GM13977 (cell line): Measurements from ENCODE around the gene HNRNPC.
"Not testable (repeated sequence)": the region's sequence is repeated elsewhere in the genome, so short reads cannot be mapped to it uniquely, and the experiment has no call there.

Experiments used
- DNase-seq: peaks from one replicate; pipeline ENCODE4 v3.0.0; 2012; ENCODE audit warnings: low spot score
- in situ Hi-C: fragments of 300-500 bp; cut with MboI; formaldehyde crosslinking; loops from one replicate; pipeline ENCODE4 v1.12.0; 2022; ENCODE audit warnings: low sequenced_read_pairs, low pct_unique_long_range_greater_than_20kb, mixed read lengths, inconsistent platforms; ENCODE audit not compliant: unreplicated experiment
- TF ChIP-seq, protein P1 (sequence below): IDR thresholded peaks from 2 replicates; pipeline ENCODE4 v1.5.1; 2012; ENCODE audit warnings: mild to moderate bottlenecking, control low read depth; ENCODE audit not compliant: insufficient read depth; ENCODE audit errors: extremely low read depth, missing control alignments

The HNRNPC gene

DNA sequence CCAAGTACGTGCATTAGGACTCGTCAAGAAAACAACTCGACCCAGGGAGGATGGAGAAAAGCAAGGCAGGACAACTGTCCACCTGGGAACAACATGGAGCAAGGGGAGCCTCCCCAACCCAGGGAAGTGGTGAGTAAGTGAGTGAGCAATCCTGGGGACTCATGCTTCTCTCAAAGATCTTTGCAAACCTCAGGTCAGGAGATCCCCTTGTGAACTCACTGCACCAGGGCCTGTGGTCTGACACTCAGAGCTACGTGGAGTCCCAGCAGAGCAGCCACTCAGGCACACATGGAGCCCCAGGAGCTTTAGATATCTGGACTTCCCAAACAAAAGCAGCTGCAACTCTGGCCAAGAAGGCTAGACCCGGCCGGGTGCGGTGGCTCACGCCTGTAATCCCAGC is 101.2 kb downstream of the HNRNPC start:
- DNase-seq, result no peak
- in situ Hi-C loops, result no loop called here
- TF ChIP-seq, protein P1, sequence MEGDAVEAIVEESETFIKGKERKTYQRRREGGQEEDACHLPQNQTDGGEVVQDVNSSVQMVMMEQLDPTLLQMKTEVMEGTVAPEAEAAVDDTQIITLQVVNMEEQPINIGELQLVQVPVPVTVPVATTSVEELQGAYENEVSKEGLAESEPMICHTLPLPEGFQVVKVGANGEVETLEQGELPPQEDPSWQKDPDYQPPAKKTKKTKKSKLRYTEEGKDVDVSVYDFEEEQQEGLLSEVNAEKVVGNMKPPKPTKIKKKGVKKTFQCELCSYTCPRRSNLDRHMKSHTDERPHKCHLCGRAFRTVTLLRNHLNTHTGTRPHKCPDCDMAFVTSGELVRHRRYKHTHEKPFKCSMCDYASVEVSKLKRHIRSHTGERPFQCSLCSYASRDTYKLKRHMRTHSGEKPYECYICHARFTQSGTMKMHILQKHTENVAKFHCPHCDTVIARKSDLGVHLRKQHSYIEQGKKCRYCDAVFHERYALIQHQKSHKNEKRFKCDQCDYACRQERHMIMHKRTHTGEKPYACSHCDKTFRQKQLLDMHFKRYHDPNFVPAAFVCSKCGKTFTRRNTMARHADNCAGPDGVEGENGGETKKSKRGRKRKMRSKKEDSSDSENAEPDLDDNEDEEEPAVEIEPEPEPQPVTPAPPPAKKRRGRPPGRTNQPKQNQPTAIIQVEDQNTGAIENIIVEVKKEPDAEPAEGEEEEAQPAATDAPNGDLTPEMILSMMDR, result no peak

DNA sequence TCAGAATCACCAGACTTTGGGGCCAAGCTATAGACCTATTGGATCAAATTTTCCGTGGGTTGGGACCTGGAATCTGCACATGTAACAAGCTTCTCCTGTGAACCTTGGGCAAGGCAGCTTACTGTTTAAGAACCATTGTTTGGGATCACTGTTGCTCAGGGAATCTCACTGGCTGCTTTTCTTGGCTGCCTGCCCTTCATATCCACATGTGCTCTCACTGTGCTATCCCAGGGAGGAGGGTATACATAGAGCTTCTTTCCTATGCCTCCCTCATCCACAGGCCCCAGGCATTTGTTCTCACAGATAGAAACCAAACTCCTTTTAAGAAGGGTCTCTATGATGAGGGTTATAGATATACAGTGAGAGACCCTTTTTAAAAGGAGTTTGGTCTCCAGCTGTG is 103.6 kb downstream of the HNRNPC start:
- in situ Hi-C loops, DNase-seq: not testable (repeated sequence)

DNA sequence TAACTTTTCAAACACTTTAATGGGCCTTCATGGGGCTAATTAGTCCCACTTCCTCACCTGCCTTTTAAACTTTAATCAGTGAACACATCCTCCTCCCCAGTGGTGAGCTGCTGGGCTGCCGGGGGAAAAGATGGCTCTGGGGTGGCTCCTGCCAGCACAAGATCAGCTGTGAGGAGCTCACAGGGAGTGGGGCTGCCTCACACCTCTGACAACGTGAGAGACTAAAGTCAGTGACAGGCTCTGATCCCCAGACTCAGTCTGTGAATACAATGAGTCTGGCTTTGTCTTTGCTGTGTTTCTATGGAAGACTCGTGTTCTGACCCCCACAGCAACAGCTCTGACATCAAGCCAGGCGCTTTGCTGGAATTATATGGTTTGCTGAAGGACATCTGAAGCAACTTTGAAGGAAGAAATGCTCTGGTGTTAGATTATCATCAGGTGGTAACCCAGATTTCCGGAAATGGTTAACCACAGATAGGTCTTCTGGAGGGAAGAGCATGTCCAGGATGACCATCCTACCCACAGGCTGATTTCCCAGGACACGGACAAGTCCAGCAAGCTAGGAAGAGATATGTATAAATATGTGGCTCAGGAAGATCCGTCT is 104.1 kb downstream of the HNRNPC start:
- DNase-seq, in situ Hi-C loops: not testable (repeated sequence)

DNA sequence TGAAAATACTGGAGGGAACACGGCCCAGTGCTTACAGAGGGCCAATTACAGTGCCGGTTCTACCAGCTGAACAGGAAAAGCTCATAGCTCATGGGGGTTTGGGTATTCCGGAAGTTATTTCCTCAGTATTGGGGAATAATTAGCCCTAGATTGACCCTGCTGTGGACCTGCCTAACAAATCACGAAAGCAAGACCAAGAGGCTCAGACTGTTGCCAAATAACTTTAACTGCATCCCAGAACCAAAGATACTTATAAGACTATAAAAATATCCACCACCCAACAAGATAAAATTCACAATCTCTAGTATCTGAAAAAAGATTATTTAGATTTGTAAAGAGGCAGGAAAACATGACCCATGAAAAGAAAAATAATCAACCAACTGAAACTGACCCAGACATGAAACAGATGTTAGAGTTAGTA is 105.4 kb downstream of the HNRNPC start:
- TF ChIP-seq, protein P1, result no peak
- DNase-seq, result no peak
- in situ Hi-C loops, result no loop called here

DNA sequence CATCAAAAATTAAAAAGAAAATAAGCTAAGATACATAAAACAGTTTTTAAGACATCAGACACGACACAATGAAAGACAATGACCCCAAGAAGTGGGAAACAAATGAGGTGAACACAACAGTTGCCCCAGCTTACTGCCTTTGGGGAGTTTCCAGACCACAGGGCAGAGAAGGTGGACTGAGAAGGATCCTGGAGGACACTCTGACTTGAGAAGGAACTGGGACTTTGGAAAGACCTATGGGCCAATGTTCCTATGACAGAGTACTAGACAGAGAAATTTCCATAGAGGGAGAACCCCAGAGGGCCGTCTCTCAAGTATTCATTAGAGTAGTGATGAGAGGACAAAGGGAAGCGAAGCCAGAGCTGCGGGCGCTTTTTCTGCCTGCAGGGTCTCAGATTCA is 107.2 kb downstream of the HNRNPC start:
- in situ Hi-C loops, result no loop called here
- no peak for DNase-seq
- TF ChIP-seq, protein P1, result no peak

DNA sequence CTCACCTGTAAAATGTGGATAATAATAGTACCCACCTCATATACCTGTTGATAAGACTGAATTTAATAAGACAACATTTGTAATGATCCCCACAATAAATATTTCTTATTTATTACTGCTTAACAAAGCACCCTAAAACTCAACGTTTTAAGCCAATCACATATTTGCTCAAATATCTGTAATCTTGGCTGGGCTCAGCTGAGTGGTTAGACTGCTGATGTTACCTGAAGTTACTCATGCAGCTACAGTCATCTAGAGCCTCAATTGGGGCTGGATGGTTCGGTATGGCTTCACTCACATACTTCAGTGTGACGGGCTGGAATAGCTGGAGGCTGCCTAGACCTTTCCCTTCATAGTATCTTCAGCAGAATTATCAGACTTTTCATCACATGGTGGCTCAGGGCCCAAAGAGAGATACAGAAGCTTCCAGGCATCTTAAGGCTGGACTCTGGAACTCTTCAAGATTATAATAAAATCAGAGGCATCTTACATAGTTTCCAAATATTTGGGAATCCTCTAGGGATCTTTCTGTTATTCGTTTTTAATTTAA is 109.1 kb downstream of the HNRNPC start:
- TF ChIP-seq, protein P1, result no peak
- in situ Hi-C loops, result no loop called here

More for the DNA sequence above, 109.1 kb downstream of the HNRNPC start:
- DNase-seq, result no peak
